H9 (cell line): ENCODE measurements around the gene FAM53B. TPM values are rescaled to one million over a fixed set of nuclear protein-coding genes. Genes with fewer than 3 reads are reported as not detected.

ENCODE experiments used
- DNase-seq: peaks from one replicate; pipeline ENCODE4 v3.0.0-alpha.2; 2017
- H2AFZ ChIP-seq: one replicate; pipeline ENCODE4 v1.6.1; 2013; ENCODE audit warnings: mild to moderate bottlenecking, low read length, control low read depth, moderate library complexity
- H2AK5ac ChIP-seq: 2 replicates; pipeline ENCODE4 v1.6.1; 2013; ENCODE audit warnings: low read length, control low read depth, mixed read lengths; ENCODE audit not compliant: insufficient read length
- H2BK120ac ChIP-seq: one replicate; pipeline ENCODE4 v1.6.1; 2013; ENCODE audit warnings: low read depth, mild to moderate bottlenecking, low read length, control low read depth, inconsistent platforms; ENCODE audit not compliant: poor library complexity, severe bottlenecking
- H2BK12ac ChIP-seq: 2 replicates; pipeline ENCODE4 v1.6.1; 2013; ENCODE audit warnings: low read length, control low read depth, mixed read lengths, low read depth; ENCODE audit not compliant: insufficient read length
- H2BK15ac ChIP-seq: 2 replicates; pipeline ENCODE4 v1.6.1; 2013; ENCODE audit warnings: low read depth, low read length, control low read depth
- H2BK20ac ChIP-seq: one replicate; pipeline ENCODE4 v1.6.1; 2013; ENCODE audit warnings: low read depth, mild to moderate bottlenecking, low read length, control low read depth, inconsistent platforms; ENCODE audit not compliant: poor library complexity, severe bottlenecking
- H2BK5ac ChIP-seq: 2 replicates; pipeline ENCODE4 v1.6.1; 2013; ENCODE audit warnings: low read length, control low read depth, mixed read lengths; ENCODE audit not compliant: insufficient read length
- H3K14ac ChIP-seq: 2 replicates; pipeline ENCODE4 v1.6.1; 2013; ENCODE audit warnings: low read length, control low read depth; ENCODE audit not compliant: insufficient read depth
- H3K18ac ChIP-seq: 2 replicates; pipeline ENCODE4 v1.6.1; 2013; ENCODE audit warnings: low read depth, mild to moderate bottlenecking, mixed read lengths, low read length, control low read depth; ENCODE audit not compliant: insufficient read length
- H3K23ac ChIP-seq: 2 replicates; pipeline ENCODE4 v1.6.1; 2013; ENCODE audit warnings: low read length, control low read depth, mixed read lengths, low read depth; ENCODE audit not compliant: insufficient read length
- H3K23me2 ChIP-seq: 2 replicates; pipeline ENCODE4 v1.6.1; 2013; ENCODE audit warnings: low read depth, mild to moderate bottlenecking, mixed read lengths, low read length, control low read depth; ENCODE audit not compliant: insufficient read length, poor library complexity, severe bottlenecking
- H3K27ac ChIP-seq: 2 replicates; pipeline ENCODE4 v1.5.1; 2013; ENCODE audit warnings: low read length, control low read depth, mixed read lengths, low read depth; ENCODE audit not compliant: insufficient read length
- H3K27me3 ChIP-seq: 2 replicates; pipeline ENCODE4 v1.6.1; 2013; ENCODE audit warnings: low read length, control low read depth, inconsistent platforms; ENCODE audit not compliant: insufficient read depth
- H3K4ac ChIP-seq: 2 replicates; pipeline ENCODE4 v1.6.1; 2013; ENCODE audit warnings: low read depth, mild to moderate bottlenecking, control low read depth, inconsistent platforms, low read length, moderate library complexity
- H3K4me1 ChIP-seq: 2 replicates; pipeline ENCODE4 v1.6.1; 2013; ENCODE audit warnings: low read length, control low read depth, inconsistent platforms; ENCODE audit not compliant: insufficient read depth
- H3K4me2 ChIP-seq: 2 replicates; pipeline ENCODE4 v1.6.1; 2013; ENCODE audit warnings: low read length, control low read depth, mixed read lengths; ENCODE audit not compliant: insufficient read length, insufficient read depth
- H3K56ac ChIP-seq: 2 replicates; pipeline ENCODE4 v1.6.1; 2013; ENCODE audit warnings: low read depth, mild to moderate bottlenecking, mixed read lengths, low read length, control low read depth; ENCODE audit not compliant: insufficient read length
- H3K79me1 ChIP-seq: 2 replicates; pipeline ENCODE4 v1.6.1; 2013; ENCODE audit warnings: low read depth, mild to moderate bottlenecking, moderate library complexity, low read length, control low read depth, inconsistent platforms; ENCODE audit not compliant: insufficient read depth, poor library complexity, severe bottlenecking
- H3K79me2 ChIP-seq: 2 replicates; pipeline ENCODE4 v1.6.1; 2013; ENCODE audit warnings: low read length, control low read depth, inconsistent platforms; ENCODE audit not compliant: insufficient read depth
- H3K9ac ChIP-seq: 2 replicates; pipeline ENCODE4 v1.6.1; 2013; ENCODE audit warnings: low read length, control low read depth, mixed read lengths; ENCODE audit not compliant: insufficient read length; ENCODE audit errors: extremely low read depth
- H3K9me3 ChIP-seq: one replicate; pipeline ENCODE4 v1.6.1; 2013; ENCODE audit warnings: low read depth, low read length, inconsistent platforms; ENCODE audit not compliant: control insufficient read depth
- H3T11ph ChIP-seq: one replicate; pipeline ENCODE4 v1.6.1; 2013; ENCODE audit warnings: mild to moderate bottlenecking, low read length, control low read depth, inconsistent platforms
- H4K20me1 ChIP-seq: one replicate; pipeline ENCODE4 v1.6.1; 2013; ENCODE audit not compliant: control insufficient read depth, insufficient read length, insufficient read depth
- H4K5ac ChIP-seq: 2 replicates; pipeline ENCODE4 v1.6.1; 2013; ENCODE audit warnings: low read depth, mild to moderate bottlenecking, mixed read lengths, low read length, control low read depth; ENCODE audit not compliant: insufficient read length
- H4K8ac ChIP-seq: replicated peaks from 2 replicates; pipeline ENCODE4 v1.6.1; 2013; ENCODE audit warnings: low read length, control low read depth, mixed read lengths, low read depth; ENCODE audit not compliant: insufficient read length
- H4K91ac ChIP-seq: 2 replicates; pipeline ENCODE4 v1.6.1; 2013; ENCODE audit warnings: low read depth, mild to moderate bottlenecking, moderate library complexity, mixed read lengths, low read length, control low read depth; ENCODE audit not compliant: insufficient read length
- H3K27ac Mint-ChIP-seq, 3 experiments: 2 replicates in 2 of 3; 3 replicates in 1 of 3; pipeline ENCODE4 v1.8.0; 2020 to 2021; ENCODE audit warnings: mixed read lengths in 3 of 3, mild to moderate bottlenecking in 1 of 3, moderate library complexity in 1 of 3
- H3K27me3 Mint-ChIP-seq: 2 replicates; pipeline ENCODE4 v1.8.0; 2021; ENCODE audit warnings: low read depth, mild to moderate bottlenecking, moderate library complexity, mixed read lengths
- H3K36me3 Mint-ChIP-seq, 3 experiments: 2 replicates in 2 of 3; 3 replicates in 1 of 3; pipeline ENCODE4 v1.8.0; 2020 to 2021; ENCODE audit warnings: low read depth in 3 of 3, mixed read lengths in 3 of 3; ENCODE audit not compliant: insufficient read depth in 1 of 3
- H3K4me1 Mint-ChIP-seq, 2 experiments: 2 replicates each; pipeline ENCODE4 v1.8.0; 2020; ENCODE audit warnings: mixed read lengths in 2 of 2
- H3K4me3 Mint-ChIP-seq, 2 experiments: 2 replicates in 1 of 2; 3 replicates in 1 of 2; pipeline ENCODE4 v1.8.0; 2020 to 2021; ENCODE audit warnings: mild to moderate bottlenecking in 2 of 2, mixed read lengths in 2 of 2, moderate library complexity in 1 of 2
- H3K9me3 Mint-ChIP-seq, 2 experiments: 2 replicates in 1 of 2; 3 replicates in 1 of 2; pipeline ENCODE4 v1.8.0; 2020; ENCODE audit warnings: mild to moderate bottlenecking in 2 of 2, mixed read lengths in 2 of 2, moderate library complexity in 1 of 2
- CTCF ChIP-seq: fragments of 200-600 bp; sonication (generic); conservative IDR thresholded peaks from 3 replicates; pipeline ENCODE4 v1.8.0; 2021; ENCODE audit warnings: antibody characterized with exemption, mild to moderate bottlenecking
- WGBS: extraction: QIAGEN DNeasy Blood & Tissue Kit; methylation state at CpG from one replicate; pipeline ENCODE4 v1.1.7; 2013; ENCODE audit warnings: missing lambda C conversion rate, low lambda C conversion rate, mixed read lengths; ENCODE audit not compliant: insufficient read length; ENCODE audit errors: extremely low coverage; 5-methylcytosine and 5-hydroxymethylcytosine counted together
- total RNA-seq: library from RNA; stranded (reverse); gene quantifications from 2 replicates; pipeline ENCODE4 v1.2.1, GENCODE V29; 2021

Gene FAM53B
- total RNA-seq, 1 experiment from 2014 or later = 11.5 TPM

GRCh38 chr10:124768791-124769190 is 24.6 kb upstream of the FAM53B start:
- Histone ChIP-seq H2AK5ac (no peak overlapping the region), H4K5ac (no peak overlapping the region), H4K8ac (no peak overlapping the region), H3K4ac (no peak overlapping the region), H3K79me2 (no peaks in the 10 kb centered on the region), H3K23me2 (no peaks in the 10 kb centered on the region), H2BK5ac (no peak overlapping the region), H3K27ac (no peak overlapping the region), H3K79me1 (no peaks in the 10 kb centered on the region), H2AFZ (no peak overlapping the region), H3K14ac (no peak overlapping the region), H2BK12ac (no peak overlapping the region), H4K20me1 (no peaks in the 10 kb centered on the region), H3K9me3 (no peaks in the 10 kb centered on the region), H3T11ph (no peak overlapping the region), H3K9ac (no peak overlapping the region), H4K91ac (no peak overlapping the region), H3K4me2 (no peak overlapping the region), H3K23ac (no peak overlapping the region), H3K27me3 (no peaks in the 10 kb centered on the region; the same call in 1 of the 2 replicates), H3K56ac (no peak overlapping the region), H3K4me1 (no peaks in the 10 kb centered on the region), H2BK20ac (no peak overlapping the region), H3K18ac (no peak overlapping the region), H2BK15ac (no peak overlapping the region), H2BK120ac (no peak overlapping the region)
- no peaks in the 10 kb centered on the region; a peak in 2 of 5 replicates for H3K9me3 Mint-ChIP-seq
- TF ChIP-seq CTCF = no peak
- DNase-seq = no peak
- no peaks in the 10 kb centered on the region; the same call in 1 of the 2 replicates for H3K27me3 Mint-ChIP-seq
- no peak overlapping the region for H3K4me3 Mint-ChIP-seq
- H3K4me1 Mint-ChIP-seq = no peaks in the 10 kb centered on the region
- H3K36me3 Mint-ChIP-seq = peaks cover 21 to 53% (median 47%) of the 10 kb centered on the region in 3 experiments
- H3K27ac Mint-ChIP-seq = no peak overlapping the region
- WGBS = no CpG with 5 or more reads among the region's 2 CpGs
